Epidermal melanocyte (primary cell): ENCODE data around the gene ANXA1.

Experiments
- DNase-seq: peaks from one replicate; pipeline ENCODE4 v3.0.0; 2011; ENCODE audit warnings: low spot score; ENCODE audit not compliant: insufficient read length

The ANXA1 gene

DNA sequence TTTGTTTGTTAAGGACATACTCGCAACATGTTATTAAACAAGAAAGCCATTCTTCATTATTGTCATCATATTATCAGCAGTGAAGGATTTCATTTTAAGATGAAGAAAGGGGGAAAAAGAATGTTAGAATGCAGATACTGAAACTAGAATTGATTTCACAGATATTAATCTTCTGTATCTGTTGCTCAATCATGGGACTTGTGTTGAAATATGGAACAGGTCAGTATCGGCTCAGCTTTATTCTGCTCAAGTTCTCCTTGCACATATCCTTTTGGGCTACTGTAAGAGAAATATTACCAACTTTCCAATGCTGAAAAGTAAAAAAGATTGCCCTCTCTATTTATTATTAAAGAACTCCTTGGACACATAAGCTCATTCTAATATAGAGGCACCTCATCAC, 13.8 kb upstream of the ANXA1 start:
- DNase-seq = no peak

- no peak for DNase-seq
Observed at GRCh38 chr9:73138516-73138915, 13.1 kb upstream of the ANXA1 start.

DNA sequence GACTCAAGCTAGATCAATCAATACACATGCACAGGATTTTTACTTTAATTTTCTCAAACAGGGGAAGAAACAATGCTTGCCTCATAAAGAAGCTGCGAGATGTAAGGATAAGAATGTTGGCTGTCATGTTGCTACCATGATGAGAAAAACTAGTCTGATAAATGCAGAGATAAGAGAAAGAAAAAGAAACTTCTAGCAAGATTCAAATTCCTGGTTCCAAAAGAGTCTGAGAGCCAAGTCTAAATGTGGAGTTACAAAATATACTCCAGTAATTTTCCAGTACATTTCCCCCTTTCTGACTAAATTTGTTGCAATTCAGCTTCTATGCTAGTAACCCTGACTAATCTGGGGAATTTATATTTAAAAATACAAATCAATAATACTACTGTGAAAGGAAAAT, 10.4 kb upstream of the ANXA1 start:
- DNase-seq = no peak

DNA sequence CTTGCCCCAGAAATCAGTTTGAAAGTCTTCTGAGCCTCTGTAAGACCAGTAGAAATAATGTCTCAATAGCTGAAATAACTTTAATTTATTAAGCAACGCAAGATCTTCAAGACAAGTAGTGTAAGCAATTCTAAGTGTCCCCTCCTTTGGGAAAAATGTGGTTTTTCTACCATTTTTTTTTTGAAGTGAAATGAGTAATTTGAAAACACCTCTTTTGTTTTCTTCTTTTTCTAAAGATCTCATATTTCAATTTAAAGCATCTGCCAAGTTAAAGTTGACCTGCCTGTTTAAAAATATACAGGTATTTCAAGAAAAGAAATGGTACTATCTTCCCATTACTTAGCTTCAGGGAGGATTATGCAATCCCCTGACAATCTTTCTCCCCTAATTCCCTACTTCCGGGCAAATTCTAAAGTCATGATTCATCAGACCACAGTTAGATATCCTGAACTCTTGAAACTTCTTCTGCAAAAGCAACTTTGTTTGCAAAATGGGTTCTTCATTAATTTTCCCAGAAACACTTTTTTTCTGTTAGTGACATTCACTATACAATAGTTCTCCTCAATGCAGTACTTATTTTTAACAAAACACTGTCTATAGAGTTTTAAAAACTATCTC, 7.8 kb upstream of the ANXA1 start:
- DNase-seq = no peak

- no peak for DNase-seq
Observed at GRCh38 chr9:73146111-73146815, 5.4 kb upstream of the ANXA1 start.

DNA sequence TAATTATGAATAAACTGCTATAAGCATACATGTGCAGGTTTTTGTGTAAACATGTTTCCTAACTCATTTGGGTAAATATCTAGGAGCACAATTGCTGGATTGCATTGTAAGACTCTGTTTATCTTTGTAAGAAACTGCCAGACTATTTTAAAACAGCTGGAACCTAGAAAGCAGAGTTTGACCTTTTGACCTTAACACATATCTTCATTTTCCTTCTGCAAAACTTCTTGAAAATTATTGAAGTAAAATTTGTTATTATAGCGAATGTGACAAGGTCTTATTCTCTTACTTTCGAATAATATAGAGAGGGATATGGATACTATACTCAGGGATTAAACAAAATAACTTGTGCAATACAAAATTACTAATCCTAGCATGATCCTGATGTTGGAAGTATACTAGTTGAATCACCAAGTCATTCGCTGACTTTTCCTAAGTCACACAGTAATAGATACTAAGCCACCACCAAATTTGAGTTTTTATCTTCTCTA, 3.2 kb upstream of the ANXA1 start:
- no peak for DNase-seq

GRCh38 chr9:73149371-73150067, 2.1 kb upstream of the ANXA1 start:
- peak; percentile 51 for DNase-seq

- no peak for DNase-seq
Observed at GRCh38 chr9:73152543-73152844, 829 bp downstream of the ANXA1 start.

DNA sequence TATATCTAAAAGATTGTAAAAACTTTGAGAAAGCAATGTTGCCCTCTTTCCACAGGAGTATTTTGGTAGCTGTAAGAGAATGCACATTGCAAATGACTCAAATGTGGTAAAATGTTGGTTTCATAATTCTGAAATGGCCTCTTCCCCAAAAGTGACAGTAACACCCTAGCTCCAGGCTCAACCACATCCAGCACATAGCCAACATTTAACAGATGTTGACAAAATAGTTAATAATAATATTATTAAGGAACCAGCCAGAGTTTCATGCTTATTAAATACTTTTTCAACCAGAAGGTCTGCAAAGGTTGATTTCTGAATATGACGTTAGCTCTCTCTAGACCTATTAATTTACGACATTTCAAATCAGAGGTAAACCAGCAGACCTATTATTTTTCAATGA, 1.3 kb downstream of the ANXA1 start:
- no peak for DNase-seq

DNA sequence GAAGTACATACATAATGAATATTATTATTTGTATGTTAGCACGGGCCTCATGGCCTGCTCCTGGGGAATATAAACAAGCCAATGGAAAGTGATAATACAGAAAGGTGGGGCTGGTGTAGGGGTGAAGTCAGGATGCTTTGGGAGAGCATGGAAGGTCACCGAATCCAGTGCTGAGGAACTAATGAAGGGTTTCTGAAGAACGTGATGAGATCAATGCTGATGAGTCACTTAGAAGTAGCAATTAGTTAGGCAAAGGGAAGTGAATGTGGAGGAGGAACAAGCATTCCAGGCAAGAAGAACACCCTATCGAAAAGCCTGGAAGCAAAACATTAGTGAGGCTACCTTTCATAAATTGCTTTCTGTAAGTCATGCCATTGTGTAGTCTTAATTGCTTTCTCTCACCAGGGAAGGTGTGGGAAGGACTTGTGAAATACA, 2.1 kb downstream of the ANXA1 start:
- no peak for DNase-seq

DNA sequence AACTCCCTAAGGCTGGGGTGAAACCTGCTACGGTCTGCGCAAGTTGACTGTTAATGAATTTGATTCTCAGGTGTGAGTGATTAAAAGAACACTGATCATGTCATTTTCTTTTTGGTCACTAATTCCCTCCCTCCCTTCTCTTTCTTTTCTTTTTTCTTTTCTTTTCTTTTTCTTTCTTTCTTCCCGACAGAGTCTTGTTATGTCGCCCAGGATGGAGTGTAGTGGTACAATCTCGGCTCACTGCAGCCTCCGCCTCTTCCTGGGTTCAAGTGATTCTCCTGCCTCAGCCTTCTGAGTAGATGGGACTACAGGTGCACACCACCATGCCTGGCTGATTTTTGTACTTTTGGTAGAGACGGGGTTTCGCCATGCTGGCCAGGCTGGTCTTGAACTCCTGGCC, 2.6 kb downstream of the ANXA1 start:
- DNase-seq = no peak

GRCh38 chr9:73154722-73155121, 3.1 kb downstream of the ANXA1 start:
- no peak for DNase-seq

DNA sequence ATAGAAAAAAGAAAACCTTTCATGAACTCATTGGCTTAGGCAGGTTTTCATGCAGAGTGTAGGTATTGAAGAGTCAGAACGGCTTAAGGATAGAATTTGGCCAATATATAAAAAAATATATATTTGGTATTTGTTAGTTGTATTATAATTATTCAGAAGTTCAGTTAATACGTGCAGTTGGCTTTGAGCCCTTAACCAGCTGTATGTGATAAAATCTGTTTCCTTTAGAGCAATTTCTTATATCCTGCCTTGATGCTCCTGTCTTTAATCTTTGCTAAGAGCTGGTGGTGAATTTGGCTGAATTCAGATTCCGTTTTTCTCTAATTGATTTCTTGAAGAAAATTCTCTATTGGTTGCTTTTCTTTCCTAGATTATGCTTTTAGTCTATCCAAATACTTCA, 3.7 kb downstream of the ANXA1 start:
- no peak for DNase-seq

GRCh38 chr9:73155968-73156864, 4.6 kb downstream of the ANXA1 start:
- DNase-seq = no peak

DNA sequence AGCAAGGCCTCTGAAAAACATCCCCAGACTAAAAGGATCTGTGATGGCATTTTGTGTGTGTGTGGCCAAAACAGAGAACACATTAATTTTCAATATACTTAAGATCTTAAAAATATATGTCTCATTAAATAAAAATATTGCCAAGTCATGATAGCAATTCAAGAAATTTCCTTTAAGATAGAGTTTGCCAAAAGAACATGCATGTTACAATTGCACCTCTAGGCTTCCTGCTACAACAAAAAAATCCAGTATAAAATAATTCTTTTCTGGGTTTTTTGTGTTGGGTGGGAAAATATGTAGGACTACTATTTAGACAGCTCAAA, 5.2 kb downstream of the ANXA1 start:
- no peak for DNase-seq

- DNase-seq = no peak
Observed at GRCh38 chr9:73157811-73158210, 6.1 kb downstream of the ANXA1 start.

GRCh38 chr9:73158723-73159122, 7.1 kb downstream of the ANXA1 start:
- DNase-seq = no peak

GRCh38 chr9:73160868-73161267, 9.2 kb downstream of the ANXA1 start:
- DNase-seq = no peak

DNA sequence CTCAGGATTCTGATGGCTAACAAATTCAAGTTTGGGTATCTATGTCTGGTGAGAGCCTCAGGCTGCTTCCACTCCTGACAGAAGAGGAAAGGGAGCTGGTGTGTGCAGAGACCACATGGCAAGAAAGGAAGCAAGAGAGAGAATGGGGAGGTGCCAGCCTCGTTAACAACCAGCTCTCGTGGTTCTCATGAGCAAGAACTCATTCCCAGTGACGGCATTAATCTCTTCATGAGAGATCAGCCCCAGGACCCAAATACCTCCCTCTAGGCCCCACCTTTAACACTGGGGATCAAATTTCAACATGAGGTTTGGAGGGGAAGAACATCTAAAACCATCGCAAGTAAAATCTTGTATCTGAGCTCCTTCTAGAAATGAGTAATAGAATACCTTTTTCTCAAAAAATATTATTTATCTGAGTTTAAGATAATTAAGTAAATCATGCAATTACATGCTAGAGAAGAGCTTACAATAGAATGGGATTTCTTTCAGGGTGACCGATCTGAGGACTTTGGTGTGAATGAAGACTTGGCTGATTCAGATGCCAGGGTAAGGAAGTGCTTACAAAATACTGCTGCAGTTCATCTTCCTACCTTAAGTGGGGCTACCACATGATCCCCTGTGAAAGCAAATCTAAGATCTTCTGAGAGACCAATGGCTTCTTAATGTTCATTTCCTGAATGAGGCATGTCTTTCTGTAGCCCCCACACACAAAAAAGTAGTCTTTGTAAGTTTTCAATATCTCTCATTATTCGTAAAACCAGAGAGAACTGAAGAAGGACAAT, 11.5 kb downstream of the ANXA1 start:
- no peak for DNase-seq

- no peak for DNase-seq
Observed at GRCh38 chr9:73165911-73166310, 14.2 kb downstream of the ANXA1 start.

GRCh38 chr9:73166468-73166867, 14.8 kb downstream of the ANXA1 start:
- DNase-seq = no peak
